DOHH2 (cell line): ENCODE measurements around the gene PRKAR1B.

Experiments used
- H3F3A ChIP-seq: fragments of 200-600 bp; sonication (generic), shearing (Covaris generic); 2 replicates; pipeline ENCODE4 v1.6.0; 2016; ENCODE audit warnings: antibody characterized with exemption, mild to moderate bottlenecking; ENCODE audit not compliant: control insufficient read depth, insufficient read depth
- H3K27ac ChIP-seq: fragments of 200-600 bp; sonication (generic); 2 replicates; pipeline ENCODE4 v1.5.1; 2014; ENCODE audit warnings: low read depth, mild to moderate bottlenecking, low read length, moderate library complexity
- H3K27me3 ChIP-seq: fragments of 200-600 bp; sonication (generic); 2 replicates; pipeline ENCODE4 v1.6.1; 2014; ENCODE audit warnings: mild to moderate bottlenecking, low read length, mixed read lengths; ENCODE audit not compliant: control insufficient read depth
- H3K36me3 ChIP-seq: fragments of 200-600 bp; sonication (generic); 2 replicates; pipeline ENCODE4 v1.6.1; 2014; ENCODE audit warnings: mild to moderate bottlenecking, low read length, moderate library complexity, mixed read lengths; ENCODE audit not compliant: control insufficient read depth
- H3K4me1 ChIP-seq: fragments of 200-600 bp; sonication (generic); 2 replicates; pipeline ENCODE4 v1.6.1; 2014; ENCODE audit warnings: mild to moderate bottlenecking, low read length, mixed read lengths; ENCODE audit not compliant: control insufficient read depth
- H3K4me2 ChIP-seq: fragments of 200-600 bp; sonication (generic); 2 replicates; pipeline ENCODE4 v1.6.0; 2014; ENCODE audit warnings: mild to moderate bottlenecking, low read length, moderate library complexity
- H3K4me3 ChIP-seq: fragments of 200-600 bp; sonication (generic); 2 replicates; pipeline ENCODE4 v1.5.1; 2014; ENCODE audit warnings: mild to moderate bottlenecking, low read length, mixed read lengths
- H3K79me2 ChIP-seq: fragments of 200-600 bp; sonication (generic); 2 replicates; pipeline ENCODE4 v1.6.1; 2014; ENCODE audit warnings: mild to moderate bottlenecking, low read length, mixed read lengths; ENCODE audit not compliant: control insufficient read depth
- H3K9me2 ChIP-seq: fragments of 200-600 bp; sonication (generic); replicated peaks from 2 replicates; pipeline ENCODE4 v1.6.1; 2014; ENCODE audit warnings: mild to moderate bottlenecking, low read length, mixed read lengths; ENCODE audit not compliant: control insufficient read depth
- H3K9me3 ChIP-seq: fragments of 200-600 bp; sonication (generic); 2 replicates; pipeline ENCODE4 v1.6.1; 2014; ENCODE audit warnings: antibody characterized with exemption, low read length, mixed read lengths; ENCODE audit not compliant: control insufficient read depth, insufficient read depth
- H4K20me1 ChIP-seq: fragments of 200-600 bp; sonication (generic); 2 replicates; pipeline ENCODE4 v1.6.0; 2014; ENCODE audit warnings: low read depth, mild to moderate bottlenecking, antibody characterized with exemption, low read length, moderate library complexity; ENCODE audit not compliant: control insufficient read depth, insufficient read depth
- EZH2phosphoT487 ChIP-seq: fragments of 200-600 bp; sonication (generic); IDR thresholded peaks from 2 replicates; pipeline ENCODE4 v1.6.1; 2017; ENCODE audit warnings: borderline replicate concordance, mild to moderate bottlenecking, antibody characterized with exemption, low read length, moderate library complexity, mixed read lengths
- TF ChIP-seq, protein P1 (sequence below): fragments of 200-600 bp; sonication (generic); IDR thresholded peaks from one replicate; pipeline ENCODE4 v1.5.1; 2014; ENCODE audit warnings: antibody characterized with exemption, mild to moderate bottlenecking, low read depth, low read length; ENCODE audit not compliant: poor library complexity, severe bottlenecking

Gene PRKAR1B

GRCh38 chr7:696426-696811, 30.7 kb downstream of the PRKAR1B start:
- no peak for TF ChIP-seq EZH2phosphoT487
- TF ChIP-seq, protein P1, sequence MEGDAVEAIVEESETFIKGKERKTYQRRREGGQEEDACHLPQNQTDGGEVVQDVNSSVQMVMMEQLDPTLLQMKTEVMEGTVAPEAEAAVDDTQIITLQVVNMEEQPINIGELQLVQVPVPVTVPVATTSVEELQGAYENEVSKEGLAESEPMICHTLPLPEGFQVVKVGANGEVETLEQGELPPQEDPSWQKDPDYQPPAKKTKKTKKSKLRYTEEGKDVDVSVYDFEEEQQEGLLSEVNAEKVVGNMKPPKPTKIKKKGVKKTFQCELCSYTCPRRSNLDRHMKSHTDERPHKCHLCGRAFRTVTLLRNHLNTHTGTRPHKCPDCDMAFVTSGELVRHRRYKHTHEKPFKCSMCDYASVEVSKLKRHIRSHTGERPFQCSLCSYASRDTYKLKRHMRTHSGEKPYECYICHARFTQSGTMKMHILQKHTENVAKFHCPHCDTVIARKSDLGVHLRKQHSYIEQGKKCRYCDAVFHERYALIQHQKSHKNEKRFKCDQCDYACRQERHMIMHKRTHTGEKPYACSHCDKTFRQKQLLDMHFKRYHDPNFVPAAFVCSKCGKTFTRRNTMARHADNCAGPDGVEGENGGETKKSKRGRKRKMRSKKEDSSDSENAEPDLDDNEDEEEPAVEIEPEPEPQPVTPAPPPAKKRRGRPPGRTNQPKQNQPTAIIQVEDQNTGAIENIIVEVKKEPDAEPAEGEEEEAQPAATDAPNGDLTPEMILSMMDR, result no peak
- Histone ChIP-seq H3K4me3 (no peak overlapping the region), H3K4me2 (no peak overlapping the region), H3K9me3 (peaks cover 4% of the 10 kb centered on the region; the same call in 1 of the 2 replicates), H3K27ac (no peak overlapping the region), H3K79me2 (peaks cover 17% of the 10 kb centered on the region), H3K36me3 (peaks cover 58% of the 10 kb centered on the region), H3F3A (no peaks in the 10 kb centered on the region), H3K9me2 (no peaks in the 10 kb centered on the region), H3K4me1 (no peaks in the 10 kb centered on the region), H3K27me3 (no peaks in the 10 kb centered on the region), H4K20me1 (no peaks in the 10 kb centered on the region)

- H3K4me2 ChIP-seq, result no peak overlapping the region
- H3F3A ChIP-seq, result no peaks in the 10 kb centered on the region
- peaks cover 50% of the 10 kb centered on the region for H3K36me3 ChIP-seq
- H3K9me3 ChIP-seq, result peaks cover 14% of the 10 kb centered on the region; the same call in 1 of the 2 replicates
- TF ChIP-seq, protein P1, result no peak
- TF ChIP-seq EZH2phosphoT487, result no peak
- H3K4me3 ChIP-seq, result no peak overlapping the region
- no peaks in the 10 kb centered on the region for H3K9me2 ChIP-seq
- no peaks in the 10 kb centered on the region for H3K27me3 ChIP-seq
- H3K4me1 ChIP-seq, result no peaks in the 10 kb centered on the region
- no peak overlapping the region for H3K27ac ChIP-seq
- no peaks in the 10 kb centered on the region for H3K79me2 ChIP-seq
- H4K20me1 ChIP-seq, result no peaks in the 10 kb centered on the region
Observed at GRCh38 chr7:693280-693679, 33.8 kb downstream of the PRKAR1B start.

GRCh38 chr7:691361-692045, 35.6 kb downstream of the PRKAR1B start:
- Histone ChIP-seq H3K4me1 (no peaks in the 10 kb centered on the region), H3K9me3 (peaks cover 26% of the 10 kb centered on the region), H3K27ac (no peak overlapping the region), H3K79me2 (no peaks in the 10 kb centered on the region), H3F3A (no peaks in the 10 kb centered on the region), H3K9me2 (no peaks in the 10 kb centered on the region), H3K27me3 (no peaks in the 10 kb centered on the region), H3K4me3 (no peak overlapping the region), H3K4me2 (no peak overlapping the region), H3K36me3 (peaks cover 45% of the 10 kb centered on the region), H4K20me1 (no peaks in the 10 kb centered on the region)
- TF ChIP-seq, protein P1, result no peak
- TF ChIP-seq EZH2phosphoT487, result no peak
